Measurements from ENCODE around the gene AP3S2.

Gene AP3S2

GRCh38 chr15:89899951-89900567 is 6.3 kb upstream of the AP3S2 start:
- no peak for TF ChIP-seq CTCF (IDR thresholded peaks at IDR 0.05)

GRCh38 chr15:89899295-89899945 is 5.6 kb upstream of the AP3S2 start:
- TF ChIP-seq CTCF (IDR thresholded peaks at IDR 0.05) = no peak

- peak; percentile 52 for TF ChIP-seq CTCF (IDR thresholded peaks at IDR 0.05)
Observed at GRCh38 chr15:89898614-89899294, 5.0 kb upstream of the AP3S2 start.

- TF ChIP-seq CTCF (IDR thresholded peaks at IDR 0.05) = no peak
Observed at GRCh38 chr15:89898146-89898545, 4.4 kb upstream of the AP3S2 start.

- TF ChIP-seq CTCF (IDR thresholded peaks at IDR 0.05) = no peak
Observed at GRCh38 chr15:89893027-89893426, 767 bp downstream of the AP3S2 start.

- peak; percentile 53 for TF ChIP-seq CTCF (IDR thresholded peaks at IDR 0.05)
Observed at GRCh38 chr15:89888214-89888804, 5.5 kb downstream of the AP3S2 start.

- TF ChIP-seq CTCF (IDR thresholded peaks at IDR 0.05) = no peak
Observed at GRCh38 chr15:89885611-89886010, 8.2 kb downstream of the AP3S2 start.
